Measurements from ENCODE around the gene RBMS3.
"Not testable (repeated sequence)": the region's sequence is repeated elsewhere in the genome, so short reads cannot be mapped to it uniquely, and the experiment has no call there.

The RBMS3 gene

GRCh38 chr3:29481969-29482767, 201.3 kb downstream of the RBMS3 start:
- DNase-seq (ENCODE audit: low spot score) = peak; percentile 5

GRCh38 chr3:29484633-29485032, 203.8 kb downstream of the RBMS3 start:
- DNase-seq (ENCODE audit: low spot score) = no peak

GRCh38 chr3:29486096-29486495, 205.2 kb downstream of the RBMS3 start:
- no peak for DNase-seq (ENCODE audit: low spot score)

DNA sequence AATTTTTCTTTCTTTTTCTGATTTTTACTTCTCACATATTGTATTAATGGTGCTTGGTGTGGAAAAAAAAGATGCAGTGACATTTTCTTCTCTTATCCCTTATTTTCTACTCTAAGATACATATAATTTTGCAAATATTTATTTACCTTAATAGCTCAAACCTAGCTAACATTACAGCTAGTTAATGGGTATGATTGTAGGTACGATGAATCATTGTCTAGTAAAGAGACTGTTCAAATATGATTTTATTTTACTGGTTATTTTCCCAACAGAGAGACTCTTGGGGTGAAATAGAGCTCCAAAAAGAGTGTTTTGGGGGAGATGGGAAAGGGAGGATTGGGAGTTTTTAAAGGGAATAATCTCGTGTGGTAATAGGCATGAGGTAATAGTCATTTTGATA, 206.0 kb downstream of the RBMS3 start:
- DNase-seq (ENCODE audit: low spot score) = no peak

GRCh38 chr3:29488922-29489321, 208.1 kb downstream of the RBMS3 start:
- no peak for DNase-seq (ENCODE audit: low spot score)

DNA sequence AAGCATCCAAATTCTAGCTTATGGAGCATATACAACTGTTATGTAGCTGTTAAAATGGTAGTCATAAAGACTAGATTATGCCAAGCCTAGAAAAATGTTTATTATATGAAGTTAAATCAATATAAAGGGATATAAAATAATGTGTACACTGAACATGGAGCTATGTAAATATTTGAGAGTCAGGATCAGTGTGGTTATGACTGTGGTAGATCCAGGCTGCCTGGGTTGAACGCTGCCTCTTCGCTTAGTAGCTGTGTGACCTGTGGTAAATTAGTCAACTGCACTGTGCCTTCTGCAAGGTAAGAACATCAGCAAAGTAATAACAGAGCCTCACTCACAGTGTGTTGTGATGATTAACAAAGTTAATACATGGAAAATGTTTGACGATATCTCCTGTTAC, 212.2 kb downstream of the RBMS3 start:
- no peak for DNase-seq (ENCODE audit: low spot score)

GRCh38 chr3:29494305-29495036, 213.6 kb downstream of the RBMS3 start:
- DNase-seq (ENCODE audit: low spot score) = no peak

GRCh38 chr3:29497282-29497681, 216.4 kb downstream of the RBMS3 start:
- no peak for DNase-seq (ENCODE audit: low spot score)

DNA sequence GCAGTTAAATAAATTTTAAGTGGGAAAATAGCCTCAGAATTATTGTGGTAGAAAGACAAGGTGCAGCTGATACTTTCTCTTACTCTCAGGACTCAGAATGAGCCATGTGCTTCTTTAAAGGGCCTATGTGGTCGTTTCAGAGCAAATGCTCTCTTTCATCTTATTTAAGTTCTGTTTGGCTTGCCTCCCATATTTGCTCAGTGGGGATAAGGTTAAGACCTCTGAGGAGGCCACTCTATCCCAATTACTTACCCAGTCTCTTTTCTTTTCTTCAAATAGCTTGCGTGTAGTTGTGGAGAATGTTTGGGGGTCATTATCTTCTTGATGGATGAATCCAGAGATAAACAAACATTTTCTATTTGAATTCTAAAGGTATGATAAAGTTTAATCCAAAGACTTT, 221.9 kb downstream of the RBMS3 start:
- DNase-seq (ENCODE audit: low spot score) = no peak

DNA sequence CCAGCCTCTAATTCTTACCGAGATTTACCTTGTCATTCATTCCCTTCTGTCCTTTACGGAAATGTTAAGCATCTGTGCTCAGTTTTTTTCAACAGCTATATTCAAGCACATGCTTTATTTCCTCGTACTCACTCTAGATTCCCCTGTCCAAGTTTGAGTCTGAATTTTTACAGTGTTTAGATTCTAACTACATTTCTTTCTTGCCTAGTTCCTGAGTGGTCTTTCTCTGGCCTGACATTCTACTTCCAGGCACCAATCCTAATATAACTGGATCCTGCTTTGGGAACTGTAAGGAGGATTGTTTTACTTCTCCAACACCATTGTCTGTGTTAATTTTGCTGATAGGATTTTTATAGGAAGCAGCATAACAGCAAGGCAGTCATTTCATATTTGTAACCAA, 222.4 kb downstream of the RBMS3 start:
- DNase-seq (ENCODE audit: low spot score) = no peak

DNA sequence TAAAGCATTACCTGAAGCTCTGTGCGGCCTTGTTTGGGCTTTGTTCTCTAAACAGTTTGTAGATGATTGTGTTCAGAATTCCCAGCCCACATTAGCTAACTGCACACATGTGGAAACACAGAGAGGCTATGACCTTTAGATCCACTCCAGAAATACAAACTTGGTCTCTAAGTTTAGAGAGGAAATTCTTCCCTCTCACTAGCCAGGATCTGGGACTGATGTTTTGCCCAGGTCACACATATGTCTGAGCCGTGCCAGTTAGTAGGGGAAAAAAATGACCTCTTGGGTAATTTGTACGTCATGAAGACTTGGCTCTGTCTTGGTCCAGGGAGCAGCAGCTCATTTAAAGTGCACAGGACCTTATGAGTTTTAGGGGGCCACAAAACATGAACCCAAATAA, 223.1 kb downstream of the RBMS3 start:
- DNase-seq (ENCODE audit: low spot score) = no peak

DNA sequence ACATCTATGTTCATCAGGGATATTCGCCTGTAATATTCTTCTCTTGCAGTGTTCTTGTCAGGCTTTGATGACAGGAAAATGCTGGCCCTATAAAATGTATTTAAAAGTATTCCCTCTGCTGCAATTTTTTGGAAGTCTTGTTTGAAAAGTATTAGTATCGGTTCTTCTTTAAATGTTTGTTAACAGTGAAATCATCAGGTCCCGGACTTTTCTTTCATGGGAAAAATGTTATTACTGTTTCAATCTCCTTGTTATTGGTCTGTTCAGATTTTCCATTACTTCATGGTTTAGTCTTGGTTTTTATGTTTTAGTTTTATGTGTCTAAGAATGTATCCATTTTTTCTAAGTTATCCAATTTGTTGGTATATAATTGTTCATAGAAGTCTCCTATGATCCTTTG, 225.6 kb downstream of the RBMS3 start:
- DNase-seq (ENCODE audit: low spot score) = no peak

GRCh38 chr3:29511701-29512100, 230.8 kb downstream of the RBMS3 start:
- DNase-seq (ENCODE audit: low spot score) = no peak

GRCh38 chr3:29512641-29513040, 231.8 kb downstream of the RBMS3 start:
- no peak for DNase-seq (ENCODE audit: low spot score)

- DNase-seq (ENCODE audit: low spot score) = peak; percentile 25
Observed at GRCh38 chr3:29513236-29513635, 232.4 kb downstream of the RBMS3 start.

DNA sequence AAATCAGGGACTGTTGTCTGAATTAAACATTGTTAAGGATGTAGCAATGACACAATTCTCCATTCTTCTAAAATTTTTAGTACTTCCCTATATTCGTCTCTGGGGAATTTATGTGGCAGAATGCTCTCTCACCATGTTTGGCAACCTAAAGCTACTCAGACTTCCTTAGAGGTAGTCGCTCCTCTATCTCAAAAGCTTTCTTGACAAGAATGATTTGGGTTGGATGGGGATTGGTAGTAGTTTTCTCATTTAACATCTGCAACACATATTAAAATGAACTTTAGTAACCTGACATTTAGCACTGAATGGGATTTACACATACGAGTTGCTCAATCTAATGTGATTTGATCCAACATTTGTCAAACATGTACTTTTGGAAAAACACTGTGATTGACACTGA, 233.3 kb downstream of the RBMS3 start:
- no peak for DNase-seq (ENCODE audit: low spot score)

GRCh38 chr3:29514912-29515311, 234.0 kb downstream of the RBMS3 start:
- no peak for DNase-seq (ENCODE audit: low spot score)

DNA sequence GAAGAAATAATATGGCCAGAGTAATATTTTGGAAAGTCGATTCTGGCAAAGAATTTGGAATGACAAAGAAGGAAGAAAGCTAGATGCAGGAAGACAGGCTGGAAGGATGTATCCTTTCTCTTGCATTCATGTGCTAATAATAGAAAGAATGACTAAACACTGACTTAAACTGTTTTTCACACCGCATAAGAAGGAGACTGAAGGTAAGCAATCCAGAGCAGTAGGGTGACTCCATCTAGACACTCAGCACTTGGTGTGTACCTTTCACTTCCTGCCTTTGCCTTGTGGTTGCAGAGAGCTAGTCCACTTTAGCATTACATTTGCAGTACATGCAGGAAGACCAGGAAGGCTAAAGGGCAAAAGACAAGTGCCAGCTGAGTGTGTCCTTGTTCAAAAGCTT, 234.6 kb downstream of the RBMS3 start:
- no peak for DNase-seq (ENCODE audit: low spot score)

GRCh38 chr3:29516164-29516563, 235.3 kb downstream of the RBMS3 start:
- DNase-seq (ENCODE audit: low spot score) = no peak

- DNase-seq (ENCODE audit: low spot score) = no peak
Observed at GRCh38 chr3:29520764-29521163, 239.9 kb downstream of the RBMS3 start.

GRCh38 chr3:29521293-29521692, 240.4 kb downstream of the RBMS3 start:
- no peak for DNase-seq (ENCODE audit: low spot score)

DNA sequence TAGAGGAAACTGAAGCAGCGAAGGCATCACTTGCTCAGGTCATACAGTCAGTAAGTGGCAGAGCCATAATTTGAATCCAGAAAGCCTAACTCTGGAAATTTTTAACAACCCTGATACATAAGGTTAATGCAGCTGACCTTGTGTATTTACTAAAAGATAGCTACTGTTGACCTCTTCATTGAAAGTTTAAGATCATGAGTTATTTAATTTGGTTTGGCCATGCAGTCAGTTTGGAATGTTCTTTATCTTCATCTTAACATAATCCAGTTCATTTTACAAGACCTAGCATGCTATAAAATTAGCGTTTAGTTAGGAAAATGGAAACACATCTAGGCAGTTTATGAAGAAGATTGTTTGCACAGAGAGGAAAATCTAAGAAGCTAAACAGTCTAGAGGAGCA, 240.9 kb downstream of the RBMS3 start:
- no peak for DNase-seq (ENCODE audit: low spot score)

GRCh38 chr3:29524433-29524832, 243.6 kb downstream of the RBMS3 start:
- DNase-seq (ENCODE audit: low spot score) = not testable (repeated sequence)

Data from putamen (tissue), 1 donor.